Prostate gland (tissue), 2 donors: ENCODE results near the gene KCNK4.

Source experiments
- CTCF ChIP-seq, 4 experiments: fragments of 200-600 bp in 2 of 4; fragments of 450-650 bp in 2 of 4; sonication (generic) in 2 of 4; IDR thresholded peaks; 1 replicate in 3 of 4; 2 replicates in 1 of 4; pipeline ENCODE4 v1.5.1; 2016 to 2019; ENCODE audit warnings: antibody characterized with exemption in 4 of 4, mild to moderate bottlenecking in 2 of 4, moderate library complexity in 2 of 4
- POLR2A ChIP-seq: fragments of 450-650 bp; IDR thresholded peaks from one replicate; pipeline ENCODE4 v1.6.1; 2016; ENCODE audit warnings: antibody characterized with exemption, mild to moderate bottlenecking
- POLR2AphosphoS5 ChIP-seq: sonication (generic); formaldehyde crosslinking; IDR thresholded peaks from one replicate; pipeline ENCODE4 v1.6.1; 2017; ENCODE audit warnings: antibody characterized with exemption

- no peak for TF ChIP-seq POLR2A
- no peak for TF ChIP-seq POLR2AphosphoS5
- TF ChIP-seq CTCF (IDR thresholded peaks at IDR 0.05): no peak
These were observed 30.9 kb upstream of the KCNK4 start for GRCh38 chr11:64260147-64260708.
